Activated CD8-positive, alpha-beta memory T cell treated with anti-CD3 and anti-CD28 coated beads, Interleukin-2, amount 10 ng/mL, durations not matched to agents 7 days and 5 days (primary cell): ENCODE data around the gene SPDEF. TPM values are rescaled to one million over a fixed set of nuclear protein-coding genes. Genes with fewer than 3 reads are reported as not detected.

Experiments used
- ATAC-seq: fragments of 150-1000 bp; cut with Tn5 transposase; one replicate; pipeline ENCODE4 v1.10.0; 2021; ENCODE audit warnings: moderate library complexity
- CTCF ChIA-PET: fragments of 350-600 bp; sonication (Branson Sonifier 250); formaldehyde crosslinking; loops from one replicate; lab custom pipeline; 2021; ENCODE audit warnings: antibody characterized with exemption; lab: Charles Lee
- DNase-seq: peaks from one replicate; pipeline ENCODE4 v3.0.0-alpha.2; 2020
- H3K27ac Mint-ChIP-seq: one replicate; pipeline ENCODE4 v1.8.0; 2021; ENCODE audit warnings: mild to moderate bottlenecking, mixed read lengths
- H3K27me3 Mint-ChIP-seq: one replicate; pipeline ENCODE4 v1.8.0; 2021; ENCODE audit warnings: mixed read lengths
- H3K36me3 Mint-ChIP-seq: one replicate; pipeline ENCODE4 v1.8.0; 2021; ENCODE audit warnings: mild to moderate bottlenecking, mixed read lengths
- H3K4me1 Mint-ChIP-seq: one replicate; pipeline ENCODE4 v1.8.0; 2021; ENCODE audit warnings: mixed read lengths
- H3K4me3 Mint-ChIP-seq: one replicate; pipeline ENCODE4 v1.8.0; 2021; ENCODE audit warnings: mild to moderate bottlenecking, moderate library complexity, mixed read lengths
- H3K9me3 Mint-ChIP-seq: one replicate; pipeline ENCODE4 v1.8.0; 2022; ENCODE audit warnings: low read depth, mixed read lengths
- total RNA-seq, 2 experiments: library from RNA; stranded (reverse); gene quantifications; one replicate each; pipeline ENCODE4 v1.2.3, GENCODE V29; 2021

Gene SPDEF
- under 1 TPM in 1 of 2 experiments, not detected in 1; 0.12 TPM for total RNA-seq

- Mint-ChIP-seq H3K36me3 (no peaks in the 10 kb centered on the region), H3K9me3 (no peaks in the 10 kb centered on the region), H3K4me3 (no peak within 1 kb of the TSS), H3K27me3 (peaks cover 6% of the 10 kb centered on the region), H3K27ac (no peak within 1 kb of the TSS), H3K4me1 (peaks cover 16% of the 10 kb centered on the region)
- ATAC-seq (no peak), DNase-seq (no peak)
- CTCF ChIA-PET = no interaction called here
Observed at GRCh38 chr6:34556031-34556471, at the start of gene SPDEF. Gene SPDEF (minus strand): TSS chr6:34556329. CDS start chr6:34544455, 11,874 bp downstream.

GRCh38 chr6:34603707-34604106 lies 47.6 kb upstream of the SPDEF start:
- no peak for ATAC-seq
- CTCF ChIA-PET = no interaction called here
- peaks cover 9% of the 10 kb centered on the region for H3K36me3 Mint-ChIP-seq
- H3K27ac Mint-ChIP-seq = no peak overlapping the region
- H3K4me3 Mint-ChIP-seq = no peak overlapping the region
- H3K4me1 Mint-ChIP-seq = peaks cover 8% of the 10 kb centered on the region
- no peaks in the 10 kb centered on the region for H3K27me3 Mint-ChIP-seq
- no peaks in the 10 kb centered on the region for H3K9me3 Mint-ChIP-seq
- DNase-seq = no peak

GRCh38 chr6:34602318-34603111 lies 46.4 kb upstream of the SPDEF start:
- H3K27ac Mint-ChIP-seq = no peak overlapping the region
- H3K27me3 Mint-ChIP-seq = no peaks in the 10 kb centered on the region
- peaks cover 9% of the 10 kb centered on the region for H3K36me3 Mint-ChIP-seq
- peaks cover 9% of the 10 kb centered on the region for H3K4me1 Mint-ChIP-seq
- H3K9me3 Mint-ChIP-seq = no peaks in the 10 kb centered on the region
- DNase-seq (no peak), ATAC-seq (no peak)
- CTCF ChIA-PET = interaction anchor here (1.0 kb wide), 1 partner anchor 143 kb away, joined by 5 read pairs; no protein-coding TSS in a partner anchor
- no peak overlapping the region for H3K4me3 Mint-ChIP-seq

GRCh38 chr6:34601706-34602105 lies 45.6 kb upstream of the SPDEF start:
- H3K4me1 Mint-ChIP-seq = peaks cover 5% of the 10 kb centered on the region
- no peak for ATAC-seq
- H3K27ac Mint-ChIP-seq = no peak overlapping the region
- no peaks in the 10 kb centered on the region for H3K9me3 Mint-ChIP-seq
- CTCF ChIA-PET = interaction anchor here (0.7 to 1.6 kb wide), 3 partner anchors 8 to 142 kb away, joined by 4 to 5 read pairs (median 4); no protein-coding TSS in a partner anchor
- no peaks in the 10 kb centered on the region for H3K27me3 Mint-ChIP-seq
- H3K4me3 Mint-ChIP-seq = no peak overlapping the region
- DNase-seq = no peak
- peaks cover 8% of the 10 kb centered on the region for H3K36me3 Mint-ChIP-seq

- no peak for ATAC-seq
- Mint-ChIP-seq H3K27me3 (no peaks in the 10 kb centered on the region), H3K36me3 (peaks cover 6% of the 10 kb centered on the region), H3K27ac (no peak overlapping the region), H3K4me1 (peaks cover 5% of the 10 kb centered on the region), H3K4me3 (no peak overlapping the region), H3K9me3 (no peaks in the 10 kb centered on the region)
- CTCF ChIA-PET = interaction anchor here (1.1 to 1.6 kb wide), 2 partner anchors 9 to 10 kb away, joined by 3 to 4 read pairs; no protein-coding TSS in a partner anchor
- no peak for DNase-seq
Observed at GRCh38 chr6:34600796-34601195, 44.7 kb upstream of the SPDEF start.

- no peak overlapping the region for H3K4me3 Mint-ChIP-seq
- H3K4me1 Mint-ChIP-seq = peaks cover 5% of the 10 kb centered on the region
- no peak for DNase-seq
- H3K36me3 Mint-ChIP-seq = peaks cover 4% of the 10 kb centered on the region
- H3K27ac Mint-ChIP-seq = no peak overlapping the region
- CTCF ChIA-PET = interaction anchor here (1.1 to 2.2 kb wide), 3 partner anchors 9 to 11 kb away, joined by 3 to 4 read pairs (median 3); no protein-coding TSS in a partner anchor
- ATAC-seq = no peak
- H3K27me3 Mint-ChIP-seq = no peaks in the 10 kb centered on the region
- no peaks in the 10 kb centered on the region for H3K9me3 Mint-ChIP-seq
Observed at GRCh38 chr6:34600101-34600500, 44.0 kb upstream of the SPDEF start.

- ATAC-seq = no peak
- DNase-seq = no peak
- Mint-ChIP-seq H3K4me3 (no peak overlapping the region), H3K36me3 (peaks cover 2% of the 10 kb centered on the region), H3K4me1 (peaks cover 5% of the 10 kb centered on the region), H3K9me3 (no peaks in the 10 kb centered on the region), H3K27me3 (no peaks in the 10 kb centered on the region), H3K27ac (no peak overlapping the region)
- CTCF ChIA-PET = interaction anchor here (1.0 to 2.2 kb wide), 2 partner anchors 12 to 349 kb away, joined by 3 to 4 read pairs; no protein-coding TSS in a partner anchor
Observed at GRCh38 chr6:34598712-34599111, 42.6 kb upstream of the SPDEF start.

GRCh38 chr6:34597605-34598353 lies 41.6 kb upstream of the SPDEF start:
- Mint-ChIP-seq H3K36me3 (peaks cover 2% of the 10 kb centered on the region), H3K9me3 (no peaks in the 10 kb centered on the region), H3K4me3 (no peak overlapping the region), H3K27ac (no peak overlapping the region), H3K4me1 (peaks cover 5% of the 10 kb centered on the region), H3K27me3 (no peaks in the 10 kb centered on the region)
- DNase-seq (peak; percentile 40), ATAC-seq (no peak)
- CTCF ChIA-PET = interaction anchor here (1.0 to 2.2 kb wide), 3 partner anchors 13 to 348 kb away, joined by 3 to 6 read pairs (median 4); no protein-coding TSS in a partner anchor

GRCh38 chr6:34596798-34597197 lies 40.7 kb upstream of the SPDEF start:
- Mint-ChIP-seq H3K27me3 (no peaks in the 10 kb centered on the region), H3K4me1 (peaks cover 10% of the 10 kb centered on the region), H3K9me3 (no peaks in the 10 kb centered on the region), H3K36me3 (peaks cover 2% of the 10 kb centered on the region), H3K27ac (no peak overlapping the region), H3K4me3 (no peak overlapping the region)
- ATAC-seq (no peak), DNase-seq (no peak)
- CTCF ChIA-PET = interaction anchor here (1.5 kb wide), 1 partner anchor 137 kb away, joined by 6 read pairs; no protein-coding TSS in a partner anchor

GRCh38 chr6:34595332-34596184 lies 39.4 kb upstream of the SPDEF start:
- Mint-ChIP-seq H3K27ac (no peak overlapping the region), H3K27me3 (no peaks in the 10 kb centered on the region), H3K9me3 (no peaks in the 10 kb centered on the region), H3K36me3 (peaks cover 2% of the 10 kb centered on the region), H3K4me3 (no peak overlapping the region), H3K4me1 (peaks cover 10% of the 10 kb centered on the region)
- DNase-seq (no peak), ATAC-seq (no peak)
- CTCF ChIA-PET = interaction anchor here (0.7 to 2.2 kb wide), 3 partner anchors 13 to 139 kb away, joined by 3 to 6 read pairs (median 5); no protein-coding TSS in a partner anchor

GRCh38 chr6:34593701-34594100 lies 37.6 kb upstream of the SPDEF start:
- ATAC-seq (no peak), DNase-seq (no peak)
- Mint-ChIP-seq H3K9me3 (no peaks in the 10 kb centered on the region), H3K27me3 (no peaks in the 10 kb centered on the region), H3K4me3 (no peak overlapping the region), H3K27ac (no peak overlapping the region), H3K36me3 (no peaks in the 10 kb centered on the region), H3K4me1 (peaks cover 10% of the 10 kb centered on the region)
- CTCF ChIA-PET = interaction anchor here (0.6 to 2.2 kb wide), 5 partner anchors 15 to 134 kb away, joined by 3 to 6 read pairs (median 4); no protein-coding TSS in a partner anchor

- no peaks in the 10 kb centered on the region for H3K36me3 Mint-ChIP-seq
- DNase-seq (no peak), ATAC-seq (no peak)
Observed at GRCh38 chr6:34592208-34592952, 36.3 kb upstream of the SPDEF start.

More at GRCh38 chr6:34592208-34592952, 36.3 kb upstream of the SPDEF start:
- Mint-ChIP-seq H3K27me3 (no peaks in the 10 kb centered on the region), H3K27ac (no peak overlapping the region), H3K4me3 (no peak overlapping the region), H3K9me3 (no peaks in the 10 kb centered on the region), H3K4me1 (peaks cover 5% of the 10 kb centered on the region)
- CTCF ChIA-PET = interaction anchor here (0.7 to 0.8 kb wide), 2 partner anchors 132 to 164 kb away, joined by 5 to 6 read pairs; no protein-coding TSS in a partner anchor
